GM19452 (cell line): Measurements from ENCODE around the gene HAGHL.
"Not testable (repeated sequence)": the region's sequence is repeated elsewhere in the genome, so short reads cannot be mapped to it uniquely, and the experiment has no call there.

Experiments used
- ATAC-seq: cut with Tn5 transposase; IDR thresholded peaks from one replicate; pipeline ENCODE4 v1.9.1; 2021; ENCODE audit not compliant: unreplicated experiment

The HAGHL gene

DNA sequence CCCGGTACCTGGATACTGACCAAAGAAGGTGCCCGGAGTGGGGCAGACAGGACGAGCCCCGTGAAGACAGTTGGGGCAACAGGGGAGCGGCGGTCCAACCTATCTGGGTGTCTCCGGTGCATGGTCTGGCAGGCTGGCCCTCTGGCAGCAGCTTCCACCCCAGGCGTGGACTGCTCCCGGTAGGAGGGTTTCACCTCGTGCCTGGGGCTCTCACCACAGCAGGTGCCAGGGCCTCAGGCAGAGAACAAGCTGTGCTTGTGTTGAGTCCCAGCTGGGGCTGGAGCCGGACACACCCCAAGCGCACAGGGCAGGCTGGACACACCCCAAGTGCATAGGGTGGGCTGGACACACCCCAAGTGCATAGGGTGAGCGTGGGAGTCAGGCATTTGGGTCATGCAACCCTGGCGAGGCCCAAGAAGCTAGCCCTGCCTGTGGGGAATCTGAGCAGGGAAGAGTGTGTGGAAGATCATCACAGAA is 19.8 kb upstream of the HAGHL start:
- no peak for ATAC-seq

DNA sequence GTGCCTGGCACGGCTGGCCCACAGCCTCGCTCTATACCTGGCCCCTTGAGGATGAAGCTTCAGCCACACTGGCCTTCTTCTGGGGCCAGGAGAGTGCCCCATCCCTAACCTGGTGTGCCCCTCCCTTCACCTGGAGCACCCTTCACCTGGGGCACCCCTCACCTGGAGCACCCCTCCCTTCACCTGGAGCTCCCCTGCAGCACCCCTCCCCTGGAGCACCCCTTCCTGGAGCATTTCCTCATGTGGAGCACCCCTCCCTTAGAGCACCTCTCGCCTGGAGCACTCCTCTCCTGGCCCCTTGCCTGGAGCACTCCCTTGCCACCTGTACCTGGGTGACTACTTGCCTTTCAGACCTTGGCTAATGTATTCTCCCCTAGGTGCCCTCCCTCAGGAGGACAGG is 18.9 kb upstream of the HAGHL start:
- no peak for ATAC-seq

DNA sequence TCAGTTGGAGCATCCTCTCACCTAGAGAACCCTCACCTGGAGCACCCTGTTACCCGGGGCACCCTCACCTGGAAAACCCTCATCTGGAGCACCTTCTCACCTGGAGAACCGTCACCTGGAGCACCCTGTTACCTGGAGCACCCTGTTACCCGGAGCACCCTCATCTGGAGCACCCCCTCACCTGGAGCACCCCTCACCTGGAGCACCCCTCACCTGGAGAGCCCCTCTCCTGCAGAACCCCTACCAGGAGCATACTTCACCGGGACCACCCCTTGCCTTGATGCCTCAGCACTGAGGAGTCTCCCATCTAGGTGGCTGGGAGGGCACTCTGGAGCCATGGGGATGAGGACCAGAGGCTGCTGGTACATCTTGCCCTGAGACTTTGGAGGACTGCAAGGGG is 17.9 kb upstream of the HAGHL start:
- no peak for ATAC-seq

DNA sequence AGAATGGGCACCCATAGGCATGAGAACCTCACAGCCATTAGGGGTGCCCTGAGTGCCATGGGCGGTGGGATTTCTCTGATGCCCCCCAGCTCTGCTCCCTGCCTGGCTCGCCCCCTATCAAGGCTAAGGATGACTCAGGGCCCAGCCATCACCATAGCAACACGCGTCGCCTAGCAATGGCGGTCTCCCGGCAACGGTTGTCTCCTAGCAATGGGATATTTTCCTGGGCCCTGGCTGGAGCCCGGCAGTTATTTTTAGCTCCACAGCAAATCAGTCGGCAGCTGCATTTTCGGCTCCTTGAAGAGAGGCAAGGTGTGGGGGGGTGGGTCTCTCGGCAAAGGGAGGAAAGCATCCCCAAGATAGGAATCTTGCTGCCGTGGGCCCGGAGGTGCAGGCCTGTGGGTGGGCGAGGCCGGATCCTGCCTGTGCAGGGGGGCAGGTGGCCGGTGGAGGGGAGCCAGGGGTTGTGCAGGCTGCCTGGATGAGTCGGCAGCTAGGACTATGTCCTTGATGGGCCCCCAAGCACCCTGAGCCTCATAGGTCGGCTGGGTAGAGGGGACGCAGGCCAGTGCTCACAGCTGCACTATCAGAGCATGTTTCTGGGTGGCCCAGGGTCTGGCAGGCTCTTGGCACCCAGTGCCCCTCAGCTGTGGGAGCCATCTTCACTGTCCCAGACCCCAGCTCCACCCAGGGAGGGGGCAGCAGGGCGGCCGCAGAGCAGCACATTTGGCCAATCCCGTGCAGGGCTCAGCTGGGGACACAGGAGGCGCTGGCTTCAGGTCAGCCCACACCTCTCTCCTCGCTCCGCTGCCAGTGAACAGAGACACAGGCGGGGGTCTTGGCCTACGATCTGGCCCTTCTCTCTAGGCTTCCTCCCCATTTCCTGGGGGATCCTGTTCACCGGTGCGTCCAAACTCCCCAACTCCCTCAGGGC is 17.1 kb upstream of the HAGHL start:
- no peak for ATAC-seq

DNA sequence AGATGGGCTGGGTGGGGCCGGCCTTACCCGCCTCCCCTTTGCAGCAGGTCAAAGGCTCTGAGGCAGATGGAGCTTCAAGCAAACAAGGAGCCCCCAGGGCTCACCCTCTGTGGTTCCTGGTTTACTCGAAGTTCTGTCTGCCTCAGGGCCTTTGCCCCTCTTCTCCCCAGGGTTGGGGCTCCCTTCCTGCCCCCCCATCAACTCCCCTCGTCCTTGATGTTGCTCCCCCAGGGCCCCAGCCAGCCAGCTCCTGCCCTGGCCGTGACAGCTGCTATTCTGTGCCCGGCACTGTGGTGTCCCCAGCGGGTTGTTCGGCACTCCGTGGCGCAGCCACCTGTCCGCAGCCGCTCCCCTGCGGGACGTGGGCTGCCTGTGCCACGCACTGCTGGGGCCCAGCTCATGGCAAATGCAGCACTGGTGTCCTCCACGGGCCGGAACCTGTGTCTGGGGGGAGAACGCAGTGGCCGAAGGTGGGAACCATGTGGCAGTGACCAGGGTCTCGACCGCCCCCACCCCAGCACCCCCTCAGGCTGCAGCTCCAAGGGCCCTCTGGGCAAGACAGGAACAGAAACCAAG is 16.3 kb upstream of the HAGHL start:
- ATAC-seq = no peak

DNA sequence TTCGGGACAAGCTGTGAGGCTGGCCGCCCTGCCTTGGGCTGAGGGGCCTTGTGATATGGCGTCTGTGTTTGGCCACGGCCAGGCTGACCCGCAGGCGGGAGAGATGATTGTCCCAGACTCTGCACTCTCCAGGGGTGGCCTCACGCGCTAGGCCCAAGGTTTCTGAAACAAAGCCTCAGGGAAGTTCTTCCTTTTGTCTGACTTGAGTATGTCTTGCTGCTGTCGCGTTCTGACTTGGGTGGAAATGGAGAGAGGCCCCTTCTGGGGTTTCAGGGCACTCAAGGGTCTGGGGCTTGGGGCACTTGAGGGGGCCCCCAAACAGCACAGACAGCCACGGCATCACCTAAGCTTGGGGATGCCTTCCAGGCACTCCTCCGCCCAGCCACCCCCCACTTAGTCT is 15.8 kb upstream of the HAGHL start:
- no peak for ATAC-seq

DNA sequence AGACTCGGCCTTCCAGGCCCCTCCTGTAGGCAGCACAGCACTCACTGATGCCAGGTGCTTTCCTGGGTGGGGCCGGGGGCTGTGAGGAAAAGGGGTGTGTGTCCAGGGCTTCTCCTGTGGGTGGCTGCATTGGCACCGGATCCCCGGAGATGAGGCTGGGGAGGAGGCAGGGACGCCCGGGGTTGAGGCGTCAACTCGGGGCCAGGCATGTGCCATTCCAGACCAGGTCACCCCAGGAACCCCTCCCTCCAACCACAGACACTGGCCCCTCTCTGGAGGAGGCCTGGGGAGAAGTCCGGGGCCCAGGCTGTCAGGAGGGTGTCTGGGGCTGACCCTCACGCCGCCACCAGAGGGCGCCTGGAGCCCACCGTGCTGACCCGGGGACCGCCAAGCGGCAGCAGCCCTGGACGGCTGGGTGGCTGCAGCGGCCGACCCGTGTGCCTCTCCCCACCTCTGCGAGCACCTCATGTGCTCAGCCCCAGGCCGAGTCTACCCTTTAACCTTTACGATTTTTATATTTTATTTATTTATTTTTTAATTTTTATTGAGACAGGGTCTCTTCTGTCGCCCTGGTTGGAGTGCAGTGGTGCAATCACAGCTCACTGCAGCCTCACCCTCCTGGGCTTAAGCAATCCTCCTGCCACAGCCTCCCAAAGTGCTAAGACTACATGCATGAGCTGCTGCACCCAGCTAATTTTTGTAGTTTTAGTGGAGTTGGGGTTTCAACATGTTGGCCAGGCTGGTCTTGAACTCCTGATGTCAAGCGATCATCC is 15.2 kb upstream of the HAGHL start:
- ATAC-seq = no peak

DNA sequence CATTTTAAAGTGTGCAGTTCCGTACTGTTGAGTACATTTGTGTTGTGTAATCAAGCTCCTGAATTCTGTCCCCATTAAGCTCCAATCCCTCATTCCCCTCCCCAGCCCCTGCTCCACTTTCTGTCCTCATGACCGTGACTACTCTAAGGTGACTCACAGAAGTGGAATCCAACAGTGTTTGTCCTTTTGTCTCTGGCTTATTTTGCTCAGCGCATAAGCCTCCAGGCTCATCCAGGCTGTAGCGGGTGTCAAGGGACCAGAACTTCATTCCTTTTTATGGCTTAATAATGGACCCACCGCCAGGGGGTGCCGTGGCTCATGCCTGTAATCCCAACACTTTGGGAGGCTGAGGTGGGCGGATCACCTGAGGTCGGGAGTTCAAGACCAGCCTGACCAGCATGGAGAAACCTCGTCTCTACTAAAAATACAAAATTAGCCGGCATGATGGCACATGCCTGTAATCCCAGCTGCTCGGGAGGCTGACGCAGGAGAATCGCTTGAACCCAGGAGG is 14.1 kb upstream of the HAGHL start:
- not testable (repeated sequence) for ATAC-seq

DNA sequence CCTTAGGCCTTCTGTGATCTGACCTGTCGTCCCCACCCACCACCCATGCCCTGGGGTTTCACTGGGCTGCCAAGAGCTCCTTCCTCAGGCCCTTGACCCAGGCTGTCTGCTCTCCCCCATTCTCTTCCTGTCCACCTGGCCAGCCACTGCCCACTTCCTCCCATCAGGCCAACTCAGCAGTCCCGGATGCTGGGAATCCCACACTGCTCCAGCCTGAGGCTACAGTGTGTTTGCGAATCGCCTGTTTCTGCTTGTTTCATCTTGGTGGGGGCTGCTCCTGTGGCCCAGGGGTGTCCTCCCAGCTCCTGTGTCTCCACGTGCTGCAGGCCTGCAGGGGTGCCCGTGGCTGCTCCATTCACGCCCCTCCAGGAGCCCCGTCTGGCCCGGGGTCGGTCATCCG is 12.8 kb upstream of the HAGHL start:
- ATAC-seq = no peak

DNA sequence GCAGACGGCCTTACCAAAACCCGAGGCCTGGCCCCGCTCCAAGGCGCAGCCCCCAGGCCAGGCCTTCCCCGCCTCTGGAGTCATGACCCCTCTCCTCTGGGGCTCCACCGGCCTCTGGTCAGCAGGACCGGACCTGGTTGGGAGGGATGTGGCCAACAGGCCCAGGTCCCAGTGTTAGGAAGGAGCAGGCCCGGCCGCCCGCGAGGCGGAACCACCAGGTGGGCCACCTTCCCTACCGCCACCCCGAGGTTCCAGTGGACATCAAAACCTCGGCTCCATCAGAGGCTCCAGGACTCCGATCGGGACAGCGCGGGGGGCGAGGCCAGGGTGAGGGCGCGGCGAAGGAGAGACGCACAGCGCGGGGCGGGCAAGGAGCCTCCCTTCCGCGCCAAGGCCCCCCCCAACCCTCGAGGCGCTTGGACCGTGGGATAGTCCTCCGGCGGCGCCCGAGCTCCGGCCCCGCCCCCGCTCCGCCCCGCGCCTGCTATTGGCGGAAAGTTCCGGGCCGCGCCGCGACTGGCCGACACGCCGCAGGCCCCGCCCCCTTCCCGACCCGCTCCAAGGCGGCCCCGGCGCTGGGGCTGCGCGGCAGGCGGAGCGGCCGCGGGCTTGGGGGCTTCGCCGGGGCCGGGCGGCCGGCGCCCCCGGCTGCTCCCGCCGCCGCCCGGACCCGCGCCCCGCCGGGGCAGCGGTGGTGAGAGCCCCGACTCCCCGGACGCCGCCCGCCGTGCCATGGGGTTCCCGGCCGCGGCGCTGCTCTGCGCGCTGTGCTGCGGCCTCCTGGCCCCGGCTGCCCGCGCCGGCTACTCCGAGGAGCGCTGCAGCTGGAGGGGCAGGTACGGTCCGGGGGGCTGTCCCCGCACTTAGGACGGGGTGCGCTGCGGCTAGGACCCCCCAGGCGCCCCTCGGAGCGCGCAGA is 12.1 kb upstream of the HAGHL start, which contains the start of gene METRN:
METRN (plus strand) TSS at position 561 of the 919 bp plus-strand sequence; CDS start at position 733, 172 bp downstream.
- peak; percentile 83 for ATAC-seq

DNA sequence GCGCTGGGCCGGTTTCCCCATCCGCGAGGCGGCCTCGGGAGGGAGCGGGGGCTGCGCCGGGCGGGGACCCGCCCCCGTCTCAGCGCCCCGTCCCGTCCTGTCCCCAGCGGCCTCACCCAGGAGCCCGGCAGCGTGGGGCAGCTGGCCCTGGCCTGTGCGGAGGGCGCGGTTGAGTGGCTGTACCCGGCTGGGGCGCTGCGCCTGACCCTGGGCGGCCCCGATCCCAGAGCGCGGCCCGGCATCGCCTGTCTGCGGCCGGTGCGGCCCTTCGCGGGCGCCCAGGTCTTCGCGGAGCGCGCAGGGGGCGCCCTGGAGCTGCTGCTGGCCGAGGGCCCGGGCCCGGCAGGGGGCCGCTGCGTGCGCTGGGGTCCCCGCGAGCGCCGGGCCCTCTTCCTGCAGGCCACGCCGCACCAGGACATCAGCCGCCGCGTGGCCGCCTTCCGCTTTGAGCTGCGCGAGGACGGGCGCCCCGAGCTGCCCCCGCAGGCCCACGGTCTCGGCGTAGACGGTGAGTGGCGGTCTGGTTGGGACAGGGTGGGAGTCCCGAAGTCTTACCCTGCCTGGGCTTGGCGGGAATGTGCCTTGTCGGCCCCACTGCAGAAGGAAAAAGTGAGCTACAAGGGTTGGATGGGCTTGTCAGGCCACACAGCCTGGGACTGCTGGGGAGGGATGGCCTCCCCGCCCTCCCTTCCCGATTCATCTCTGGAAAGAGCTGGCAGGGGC is 11.3 kb upstream of the HAGHL start:
- no peak for ATAC-seq

DNA sequence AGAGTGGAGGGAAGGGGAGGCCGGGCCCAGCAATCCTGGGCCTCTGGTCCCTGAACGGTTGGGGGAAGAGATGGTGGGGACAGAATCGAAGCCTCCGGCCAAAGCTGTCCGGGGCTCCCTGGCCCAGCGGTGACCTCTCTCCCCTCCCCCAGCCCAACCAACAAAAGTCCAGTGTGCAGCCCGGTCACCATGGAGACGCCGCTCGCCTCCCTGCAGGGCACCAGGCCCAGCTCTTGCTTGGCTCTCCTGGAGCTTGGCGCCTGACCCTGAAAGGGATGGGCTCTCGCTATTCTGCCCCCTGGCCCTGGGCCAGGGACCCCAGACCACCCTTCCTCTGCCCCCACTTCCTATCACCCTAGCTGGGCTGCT is 10.7 kb upstream of the HAGHL start:
- no peak for ATAC-seq

DNA sequence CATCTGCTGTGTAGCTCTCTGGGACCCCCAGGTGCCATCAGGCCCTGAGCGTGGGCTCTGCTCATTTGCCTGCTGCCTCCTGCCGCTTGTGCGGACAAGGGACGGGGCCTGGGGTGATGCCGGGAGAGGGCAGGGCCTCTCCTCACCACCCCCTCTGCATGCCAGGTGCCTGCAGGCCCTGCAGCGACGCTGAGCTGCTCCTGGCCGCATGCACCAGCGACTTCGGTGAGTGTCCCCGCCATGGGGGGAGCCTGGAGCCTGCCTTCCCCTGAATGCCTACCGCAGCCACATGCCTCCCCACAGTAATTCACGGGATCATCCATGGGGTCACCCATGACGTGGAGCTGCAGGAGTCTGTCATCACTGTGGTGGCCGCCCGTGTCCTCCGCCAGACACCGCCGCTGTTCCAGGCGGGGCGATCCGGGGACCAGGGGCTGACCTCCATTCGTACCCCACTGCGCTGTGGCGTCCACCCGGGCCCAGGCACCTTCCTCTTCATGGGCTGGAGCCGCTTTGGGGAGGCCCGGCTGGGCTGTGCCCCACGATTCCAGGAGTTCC is 10.1 kb upstream of the HAGHL start:
- ATAC-seq = no peak

DNA sequence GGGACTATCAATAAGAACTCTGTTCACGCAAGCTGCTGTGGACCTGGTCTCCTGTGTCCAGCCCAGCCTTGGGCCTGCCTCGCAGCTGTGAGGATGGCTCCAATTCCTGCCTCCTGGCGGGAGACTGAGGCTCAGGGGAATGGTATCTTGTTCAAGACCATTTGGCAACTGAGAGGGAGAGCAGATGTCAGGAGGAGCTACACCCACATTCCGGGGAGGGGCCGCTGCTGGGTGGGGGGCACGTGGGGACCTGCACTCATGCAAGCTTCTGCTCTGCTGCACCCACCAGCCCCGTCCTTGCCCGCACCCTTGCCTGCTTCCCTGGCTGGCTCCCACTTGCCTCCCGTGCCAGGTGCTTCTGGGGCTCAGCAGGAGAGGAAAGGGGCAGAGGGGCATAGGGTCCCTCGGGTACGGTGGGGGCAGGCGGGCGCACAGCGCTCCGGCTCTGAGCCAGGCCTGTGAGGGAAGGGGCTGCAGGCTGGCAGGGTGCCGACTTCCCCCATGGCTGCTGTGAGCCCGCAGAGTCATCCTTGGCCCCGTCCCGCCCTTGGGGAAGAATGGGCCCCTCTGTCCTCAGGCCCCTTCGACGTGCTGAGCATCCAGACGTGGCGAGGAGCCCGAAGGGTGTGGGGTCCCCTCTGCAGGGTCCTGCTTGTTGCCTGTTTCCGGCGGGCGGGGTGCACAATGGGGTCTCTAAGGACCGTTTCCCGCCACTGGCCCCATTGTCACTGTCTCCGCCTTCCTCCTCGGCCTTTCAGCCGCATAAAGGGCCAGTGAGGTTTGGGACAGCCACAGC is 9.3 kb upstream of the HAGHL start:
- no peak for ATAC-seq

DNA sequence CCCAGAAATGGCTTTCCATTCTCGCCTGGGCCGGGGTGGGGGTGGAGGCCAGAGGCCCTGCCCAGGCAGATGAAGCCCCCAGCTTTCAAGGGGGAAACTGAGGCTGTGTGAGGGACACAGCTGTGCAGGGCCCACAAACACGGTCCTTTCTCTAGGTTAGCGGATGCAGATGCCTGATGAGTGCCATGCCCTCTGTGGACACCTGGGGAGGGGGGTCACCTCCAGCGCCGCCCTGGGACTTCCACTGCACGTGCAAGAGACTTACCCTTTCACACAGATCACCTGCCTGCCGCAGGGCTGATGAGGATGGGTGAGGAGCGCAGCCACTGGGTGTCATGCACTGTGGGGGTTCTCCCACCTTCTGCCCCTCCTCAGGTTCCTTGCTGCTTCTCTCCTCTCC is 8.5 kb upstream of the HAGHL start:
- no peak for ATAC-seq

DNA sequence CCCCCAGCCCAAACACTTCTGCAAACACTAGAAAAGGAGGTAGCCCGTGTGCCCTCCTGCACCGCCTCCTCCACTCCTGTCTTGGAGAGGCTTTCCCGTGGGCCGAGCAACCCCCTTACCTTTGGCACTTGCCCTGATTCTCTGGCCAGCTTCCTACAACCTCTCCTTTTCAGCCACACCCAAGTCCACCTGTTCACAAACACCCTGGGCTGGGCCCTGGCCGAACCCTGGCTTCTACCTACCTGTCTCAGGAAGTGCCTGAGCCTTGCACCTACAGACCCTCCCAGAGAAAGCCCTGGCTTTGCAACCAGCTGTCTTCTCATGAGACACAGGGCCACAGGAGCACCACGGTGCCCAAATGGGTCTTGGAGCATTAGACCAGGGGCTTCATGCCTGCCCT is 8.0 kb upstream of the HAGHL start:
- no peak for ATAC-seq

DNA sequence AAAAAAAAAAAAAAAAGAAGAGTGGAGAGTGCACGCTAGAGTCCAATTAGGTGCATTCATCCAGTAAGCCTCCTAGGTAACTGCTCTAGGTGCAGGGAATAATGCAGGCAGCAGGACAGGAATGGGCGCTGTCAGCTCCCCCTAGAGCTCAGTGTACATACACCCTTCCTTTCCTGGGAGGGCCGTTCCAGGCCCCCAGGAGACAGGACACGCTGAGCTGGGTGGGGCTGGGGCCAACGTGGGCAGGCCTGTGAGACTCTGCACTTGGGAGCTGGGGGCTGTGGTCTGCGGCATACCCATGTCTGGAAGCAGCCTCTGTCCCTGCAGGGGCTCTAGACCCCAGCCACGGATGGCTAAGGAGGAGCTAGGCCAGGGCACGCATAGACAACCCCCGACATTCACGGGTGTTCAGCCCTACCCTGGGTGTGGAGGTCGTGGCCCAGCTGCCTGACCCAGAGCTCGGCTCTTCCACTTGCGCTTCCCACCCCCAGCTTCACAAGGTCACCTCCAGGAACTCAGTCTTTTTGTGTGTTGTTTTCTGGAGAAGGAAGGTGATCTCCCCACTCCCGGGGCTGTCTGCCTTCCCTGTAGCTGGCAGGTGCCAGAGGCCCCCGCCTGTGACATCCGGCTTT is 7.0 kb upstream of the HAGHL start:
- ATAC-seq = no peak

DNA sequence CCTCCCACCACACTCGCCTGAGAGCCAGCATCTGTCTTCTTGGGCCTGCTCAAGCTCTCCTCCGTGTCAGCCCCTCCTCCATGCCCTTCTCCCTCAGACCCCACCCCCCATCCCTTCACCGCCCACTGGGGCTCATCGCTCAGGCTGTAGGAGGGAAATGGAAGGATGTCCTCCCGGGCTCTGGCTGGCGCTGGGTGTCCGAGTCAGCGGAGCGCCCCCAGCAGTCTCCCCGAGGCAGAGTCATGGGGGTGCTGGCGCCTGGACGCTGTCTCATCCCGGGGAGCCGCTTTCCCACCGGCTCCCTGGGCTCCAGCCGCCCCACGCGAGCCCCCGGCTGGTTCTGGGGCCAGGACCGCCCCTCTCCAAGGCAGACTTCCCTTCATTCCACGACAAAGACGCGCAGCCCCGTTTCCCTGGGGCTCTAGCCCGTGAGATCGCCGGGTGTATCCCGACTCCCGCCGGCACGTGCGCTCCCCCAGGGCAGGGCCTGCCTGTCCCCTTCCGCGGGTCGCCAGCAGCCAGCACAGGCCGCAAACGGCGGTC is 6.4 kb upstream of the HAGHL start:
- ATAC-seq = peak; percentile 36
